ENCODE measurements around the gene CRYBB3.
"Not testable (repeated sequence)": the region's sequence is repeated elsewhere in the genome, so short reads cannot be mapped to it uniquely, and the experiment has no call there.

The CRYBB3 gene

GRCh38 chr22:25197340-25197739 is 2.3 kb upstream of the CRYBB3 start:
- H3K4me3 ChIP-seq (ENCODE audit: low read length) = no peak overlapping the region
- TF ChIP-seq CTCF (conservative IDR thresholded peaks at IDR 0.05; ENCODE audit: low read depth, low read length) = no peak
- no peak for DNase-seq (ENCODE audit: low read depth)

DNA sequence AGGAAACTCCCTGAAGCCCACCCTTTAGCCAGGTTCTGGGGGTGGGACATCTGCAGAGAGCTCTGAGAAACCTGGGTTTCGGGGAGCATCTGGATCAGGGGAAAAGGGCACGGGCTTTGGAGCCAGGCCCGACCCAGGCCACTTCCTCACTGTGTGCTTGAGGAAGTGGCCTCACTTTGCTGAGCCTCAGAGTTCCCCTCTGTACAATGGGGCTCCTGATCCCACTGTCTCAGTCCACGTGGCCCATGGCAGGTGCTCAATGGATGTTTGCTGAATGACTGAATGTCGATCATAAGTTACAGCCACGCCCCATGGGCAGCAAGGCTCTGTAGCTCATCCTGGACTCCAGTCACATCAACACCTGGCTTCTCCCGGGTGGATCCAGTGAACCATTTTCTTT is 1.3 kb downstream of the CRYBB3 start:
- no peak overlapping the region for H3K4me3 ChIP-seq (ENCODE audit: low read length)
- TF ChIP-seq CTCF (conservative IDR thresholded peaks at IDR 0.05; ENCODE audit: low read depth, low read length) = no peak
- no peak for DNase-seq (ENCODE audit: low read depth)

DNA sequence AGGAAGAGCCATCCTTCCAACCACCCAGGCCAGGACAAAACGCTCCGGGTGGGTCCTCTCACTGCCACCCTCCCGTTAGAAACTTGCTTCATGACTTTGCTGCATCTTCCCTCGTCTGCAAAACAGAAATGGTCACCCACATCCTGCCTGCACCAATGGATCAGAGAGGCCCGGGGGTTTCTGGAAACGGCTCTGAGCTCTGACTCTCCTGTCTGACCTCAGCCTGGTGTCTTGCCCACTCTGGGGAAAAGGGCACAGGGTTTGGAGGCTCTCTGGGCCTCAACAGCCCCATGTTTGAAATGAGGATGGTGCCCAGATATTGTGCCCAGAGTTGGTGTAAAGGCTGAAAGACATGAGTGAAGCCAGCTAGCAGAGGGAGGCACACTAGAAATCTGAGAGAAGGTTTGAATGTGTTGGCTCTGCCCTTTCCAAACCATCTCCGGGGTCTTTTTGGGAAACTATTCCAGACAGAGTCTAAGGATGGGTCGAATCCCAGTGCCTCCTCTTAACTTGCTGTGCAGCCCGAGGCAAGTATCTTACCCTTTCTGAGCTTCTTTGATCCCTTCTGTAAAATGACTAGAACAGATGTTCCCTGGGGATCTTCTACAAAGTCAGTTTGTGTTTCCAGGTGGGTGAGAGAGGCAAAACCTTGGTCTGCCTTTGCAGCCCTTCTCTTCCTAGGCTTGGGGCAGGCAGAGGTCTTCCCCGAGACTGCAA is 2.1 kb downstream of the CRYBB3 start:
- H3K4me3 ChIP-seq (ENCODE audit: low read length) = no peak overlapping the region
- TF ChIP-seq CTCF (conservative IDR thresholded peaks at IDR 0.05; ENCODE audit: low read depth, low read length) = no peak
- no peak for DNase-seq (ENCODE audit: low read depth)

- peak; percentile 98 for TF ChIP-seq CTCF (conservative IDR thresholded peaks at IDR 0.05; ENCODE audit: low read depth, low read length)
- H3K4me3 ChIP-seq (ENCODE audit: low read length) = no peak overlapping the region
- peak; percentile 9 for DNase-seq (ENCODE audit: low read depth)
These were observed 2.7 kb downstream of the CRYBB3 start for GRCh38 chr22:25202290-25202921.

GRCh38 chr22:25203082-25203481 is 3.4 kb downstream of the CRYBB3 start:
- TF ChIP-seq CTCF (conservative IDR thresholded peaks at IDR 0.05; ENCODE audit: low read depth, low read length) = no peak
- no peak for DNase-seq (ENCODE audit: low read depth)
- no peak overlapping the region for H3K4me3 ChIP-seq (ENCODE audit: low read length)

DNA sequence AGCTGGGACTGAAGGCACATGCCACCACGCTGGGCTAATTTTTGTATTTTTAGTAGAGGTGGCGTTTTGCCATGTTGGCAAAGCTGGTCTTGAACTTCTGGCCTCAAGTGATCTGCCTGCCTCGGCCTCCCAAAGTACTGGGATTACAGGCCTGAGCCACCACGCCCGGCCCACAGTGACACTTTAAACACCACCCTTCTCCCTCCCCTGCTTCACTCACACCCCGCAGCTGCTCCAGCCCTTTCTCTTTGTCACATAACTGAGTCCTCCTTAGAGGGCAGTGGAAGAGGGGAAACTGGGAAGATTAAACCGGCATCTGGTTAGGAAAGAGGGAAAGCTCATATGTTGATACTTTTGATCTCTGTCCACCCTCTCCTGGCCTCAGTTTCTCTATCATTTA is 4.9 kb downstream of the CRYBB3 start:
- H3K4me3 ChIP-seq (ENCODE audit: low read length); DNase-seq (ENCODE audit: low read depth): not testable (repeated sequence)

GRCh38 chr22:25205847-25206246 is 6.2 kb downstream of the CRYBB3 start:
- DNase-seq (ENCODE audit: low read depth) = no peak
- TF ChIP-seq CTCF (conservative IDR thresholded peaks at IDR 0.05; ENCODE audit: low read depth, low read length) = no peak
- H3K4me3 ChIP-seq (ENCODE audit: low read length) = no peak overlapping the region

Measured in retinal pigment epithelial cell (primary cell).